ENCODE results near the gene ZNF133. TPM values are rescaled to one million over a fixed set of nuclear protein-coding genes. Genes with fewer than 3 reads are reported as not detected.
A peak's percentile ranks its signal among the peaks of the same experiment; 100 is the strongest.

ZNF133 gene
- total RNA-seq, 1 donor: 19.5 TPM

DNA sequence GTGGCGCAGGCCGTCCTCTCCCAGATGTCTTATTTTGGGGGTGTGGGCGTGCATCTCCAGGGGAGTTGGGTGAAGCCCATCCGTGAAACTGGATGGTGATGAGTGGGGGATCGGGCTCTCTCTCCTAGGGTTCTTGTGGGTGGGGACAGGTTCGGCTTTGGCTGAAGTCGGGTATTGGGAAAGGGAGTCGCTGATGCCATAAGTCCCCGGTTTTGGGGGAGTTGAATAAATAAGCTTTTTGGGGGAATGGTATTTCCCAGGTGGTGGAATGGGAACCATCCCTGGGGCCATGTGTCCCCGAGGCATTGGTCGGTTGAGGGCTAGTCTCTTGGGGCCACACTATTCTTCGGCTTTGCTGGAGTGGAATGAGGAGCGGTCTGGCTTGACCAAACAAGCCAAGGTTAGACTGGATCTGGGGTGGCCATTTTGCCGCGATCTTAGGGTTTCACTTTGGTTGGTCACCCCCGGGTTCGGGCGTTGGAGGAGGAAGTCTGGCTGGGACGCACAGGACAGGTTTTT is 481 bp downstream of the ZNF133 start:
- peaks cover 14% of the 10 kb centered on the region for H3K4me1 ChIP-seq (ENCODE audit: insufficient read depth, low read length)
- H3K79me2 ChIP-seq (ENCODE audit: insufficient read depth, low read length): peaks cover 52% of the 10 kb centered on the region
- peaks cover 15% of the 10 kb centered on the region for H4K20me1 ChIP-seq (ENCODE audit: insufficient read depth, low read length)
- peaks cover 5% of the 10 kb centered on the region for H3K36me3 ChIP-seq (ENCODE audit: insufficient read depth, low read length)
- peak; percentile 51 for DNase-seq (ENCODE audit: insufficient read length, low spot score, missing footprints)
- H3K27me3 ChIP-seq (ENCODE audit: insufficient read depth, low read length): no peaks in the 10 kb centered on the region
- peak overlapping the region; percentile 98 for H3K4me3 ChIP-seq (ENCODE audit: insufficient read depth, low read length)
- peak overlapping the region; percentile 98 for H2AFZ ChIP-seq (ENCODE audit: low read length)
- peaks cover 7% of the 10 kb centered on the region for H3K9me3 ChIP-seq (ENCODE audit: low read depth, low read length)
- TF ChIP-seq, protein P1, sequence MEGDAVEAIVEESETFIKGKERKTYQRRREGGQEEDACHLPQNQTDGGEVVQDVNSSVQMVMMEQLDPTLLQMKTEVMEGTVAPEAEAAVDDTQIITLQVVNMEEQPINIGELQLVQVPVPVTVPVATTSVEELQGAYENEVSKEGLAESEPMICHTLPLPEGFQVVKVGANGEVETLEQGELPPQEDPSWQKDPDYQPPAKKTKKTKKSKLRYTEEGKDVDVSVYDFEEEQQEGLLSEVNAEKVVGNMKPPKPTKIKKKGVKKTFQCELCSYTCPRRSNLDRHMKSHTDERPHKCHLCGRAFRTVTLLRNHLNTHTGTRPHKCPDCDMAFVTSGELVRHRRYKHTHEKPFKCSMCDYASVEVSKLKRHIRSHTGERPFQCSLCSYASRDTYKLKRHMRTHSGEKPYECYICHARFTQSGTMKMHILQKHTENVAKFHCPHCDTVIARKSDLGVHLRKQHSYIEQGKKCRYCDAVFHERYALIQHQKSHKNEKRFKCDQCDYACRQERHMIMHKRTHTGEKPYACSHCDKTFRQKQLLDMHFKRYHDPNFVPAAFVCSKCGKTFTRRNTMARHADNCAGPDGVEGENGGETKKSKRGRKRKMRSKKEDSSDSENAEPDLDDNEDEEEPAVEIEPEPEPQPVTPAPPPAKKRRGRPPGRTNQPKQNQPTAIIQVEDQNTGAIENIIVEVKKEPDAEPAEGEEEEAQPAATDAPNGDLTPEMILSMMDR (IDR thresholded peaks at IDR 0.05; ENCODE audit: extremely low read depth, low read depth, low read length): no peak
- peak overlapping the region; percentile 91 for H3K27ac ChIP-seq (ENCODE audit: low read depth, low read length)
- peak overlapping the region; percentile 93 for H3K4me2 ChIP-seq (ENCODE audit: insufficient read depth, low read length)

DNA sequence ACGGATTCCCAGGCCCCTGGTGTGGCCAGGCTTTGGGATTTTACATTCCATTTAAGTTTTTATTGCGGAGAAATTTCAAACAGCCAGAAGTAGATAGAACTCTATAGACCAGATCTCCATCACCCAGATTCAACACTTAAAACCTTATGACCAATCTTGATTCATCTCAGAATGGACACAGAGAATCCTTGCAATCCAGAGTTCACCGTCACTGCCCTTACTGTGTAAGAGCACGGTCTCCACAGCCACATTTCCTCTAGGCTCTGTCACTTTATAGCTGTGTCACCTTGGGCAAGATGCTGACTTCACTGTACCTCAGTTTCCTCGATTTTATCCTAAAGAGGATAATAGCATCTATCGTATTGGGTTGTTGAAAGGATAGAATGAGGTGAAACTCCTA is 979 bp downstream of the ZNF133 start:
- peaks cover 15% of the 10 kb centered on the region for H4K20me1 ChIP-seq (ENCODE audit: insufficient read depth, low read length)
- H3K4me2 ChIP-seq (ENCODE audit: insufficient read depth, low read length): peak overlapping the region; percentile 93
- DNase-seq (ENCODE audit: insufficient read length, low spot score, missing footprints): no peak
- H3K9me3 ChIP-seq (ENCODE audit: low read depth, low read length): peaks cover 5% of the 10 kb centered on the region
- TF ChIP-seq, protein P1 (IDR thresholded peaks at IDR 0.05; ENCODE audit: extremely low read depth, low read depth, low read length): no peak
- peaks cover 14% of the 10 kb centered on the region for H3K4me1 ChIP-seq (ENCODE audit: insufficient read depth, low read length)
- H3K27me3 ChIP-seq (ENCODE audit: insufficient read depth, low read length): no peaks in the 10 kb centered on the region
- peak overlapping the region; percentile 98 for H3K4me3 ChIP-seq (ENCODE audit: insufficient read depth, low read length)
- H3K79me2 ChIP-seq (ENCODE audit: insufficient read depth, low read length): peaks cover 57% of the 10 kb centered on the region
- H2AFZ ChIP-seq (ENCODE audit: low read length): peak overlapping the region; percentile 98
- H3K27ac ChIP-seq (ENCODE audit: low read depth, low read length): peak overlapping the region; percentile 91
- H3K36me3 ChIP-seq (ENCODE audit: insufficient read depth, low read length): peaks cover 10% of the 10 kb centered on the region

DNA sequence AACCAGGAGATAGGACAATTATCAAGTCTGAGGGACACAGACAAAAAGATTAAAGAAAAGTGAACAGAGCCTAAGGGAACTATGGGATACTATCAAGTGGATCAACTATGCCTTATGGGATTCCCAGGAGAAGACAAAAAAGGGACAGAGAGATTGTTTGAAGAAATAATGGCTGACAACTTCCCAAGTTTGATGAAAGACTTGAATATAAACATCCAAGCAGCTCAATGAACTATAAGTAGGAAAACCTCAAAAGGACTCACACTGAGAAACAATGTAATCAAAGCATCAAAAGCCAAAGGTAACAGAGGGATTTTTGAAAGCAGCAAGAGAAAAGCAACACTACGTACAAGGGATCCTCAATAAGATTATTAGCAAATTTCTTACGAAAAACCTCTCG is 11.0 kb downstream of the ZNF133 start:
- no peaks in the 10 kb centered on the region for H3K4me1 ChIP-seq (ENCODE audit: insufficient read depth, low read length)
- H3K27me3 ChIP-seq (ENCODE audit: insufficient read depth, low read length): no peaks in the 10 kb centered on the region
- peaks cover 9% of the 10 kb centered on the region for H4K20me1 ChIP-seq (ENCODE audit: insufficient read depth, low read length)
- no peak overlapping the region for H2AFZ ChIP-seq (ENCODE audit: low read length)
- H3K4me3 ChIP-seq (ENCODE audit: insufficient read depth, low read length): no peak overlapping the region
- TF ChIP-seq, protein P1 (IDR thresholded peaks at IDR 0.05; ENCODE audit: extremely low read depth, low read depth, low read length): no peak
- H3K9me3 ChIP-seq (ENCODE audit: low read depth, low read length): no peaks in the 10 kb centered on the region
- DNase-seq (ENCODE audit: insufficient read length, low spot score, missing footprints): no peak
- H3K79me2 ChIP-seq (ENCODE audit: insufficient read depth, low read length): peaks cover 29% of the 10 kb centered on the region
- no peak overlapping the region for H3K27ac ChIP-seq (ENCODE audit: low read depth, low read length)
- H3K4me2 ChIP-seq (ENCODE audit: insufficient read depth, low read length): no peak overlapping the region
- peaks cover 7% of the 10 kb centered on the region for H3K36me3 ChIP-seq (ENCODE audit: insufficient read depth, low read length)

DNA sequence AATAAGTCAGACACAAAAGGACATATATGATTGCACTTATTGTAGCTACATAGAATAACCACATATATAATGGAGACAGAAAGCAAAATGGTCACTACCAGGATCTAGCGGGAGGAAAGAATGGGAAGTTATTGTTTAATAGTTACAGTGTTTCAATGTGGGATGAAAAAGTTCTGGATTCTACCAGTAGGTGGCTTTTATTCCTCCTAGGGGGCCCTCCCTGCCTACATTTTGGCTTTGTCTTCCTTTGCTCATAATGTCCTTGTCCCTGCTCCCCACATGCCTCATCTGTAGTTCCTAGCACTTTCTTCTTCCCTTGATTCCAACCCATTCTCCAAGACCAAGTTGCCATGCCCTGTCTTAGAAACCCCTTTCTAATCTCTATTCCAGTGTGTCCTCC is 16.3 kb downstream of the ZNF133 start:
- H3K79me2 ChIP-seq (ENCODE audit: insufficient read depth, low read length): peaks cover 14% of the 10 kb centered on the region
- no peak overlapping the region for H3K4me2 ChIP-seq (ENCODE audit: insufficient read depth, low read length)
- H3K4me1 ChIP-seq (ENCODE audit: insufficient read depth, low read length): no peaks in the 10 kb centered on the region
- H3K27me3 ChIP-seq (ENCODE audit: insufficient read depth, low read length): no peaks in the 10 kb centered on the region
- no peaks in the 10 kb centered on the region for H4K20me1 ChIP-seq (ENCODE audit: insufficient read depth, low read length)
- H3K36me3 ChIP-seq (ENCODE audit: insufficient read depth, low read length): peaks cover 18% of the 10 kb centered on the region
- H3K9me3 ChIP-seq (ENCODE audit: low read depth, low read length): no peaks in the 10 kb centered on the region
- H2AFZ ChIP-seq (ENCODE audit: low read length): no peak overlapping the region
- H3K4me3 ChIP-seq (ENCODE audit: insufficient read depth, low read length): no peak overlapping the region
- no peak for DNase-seq (ENCODE audit: insufficient read length, low spot score, missing footprints)
- no peak overlapping the region for H3K27ac ChIP-seq (ENCODE audit: low read depth, low read length)
- TF ChIP-seq, protein P1 (IDR thresholded peaks at IDR 0.05; ENCODE audit: extremely low read depth, low read depth, low read length): peak; percentile 35

Measured in osteoblast (primary cell).